Forelimb muscle (tissue), 1 donor: Measurements from ENCODE around the gene CIC. TPM values are rescaled to one million over a fixed set of nuclear protein-coding genes. Genes with fewer than 3 reads are reported as not detected.

Experiments used
- DNase-seq: peaks from one replicate; pipeline ENCODE4 v3.0.0-alpha.2; 2013; ENCODE audit warnings: low read depth
- polyA plus RNA-seq: library from polyadenylated mRNA; unstranded; fragments of 120-200 nt; gene quantifications from one replicate; pipeline ENCODE4 v1.2.1, GENCODE V29; 2013; ENCODE audit not compliant: insufficient read length

CIC gene
- polyA plus RNA-seq, 1 donor, result 34.2 TPM

DNA sequence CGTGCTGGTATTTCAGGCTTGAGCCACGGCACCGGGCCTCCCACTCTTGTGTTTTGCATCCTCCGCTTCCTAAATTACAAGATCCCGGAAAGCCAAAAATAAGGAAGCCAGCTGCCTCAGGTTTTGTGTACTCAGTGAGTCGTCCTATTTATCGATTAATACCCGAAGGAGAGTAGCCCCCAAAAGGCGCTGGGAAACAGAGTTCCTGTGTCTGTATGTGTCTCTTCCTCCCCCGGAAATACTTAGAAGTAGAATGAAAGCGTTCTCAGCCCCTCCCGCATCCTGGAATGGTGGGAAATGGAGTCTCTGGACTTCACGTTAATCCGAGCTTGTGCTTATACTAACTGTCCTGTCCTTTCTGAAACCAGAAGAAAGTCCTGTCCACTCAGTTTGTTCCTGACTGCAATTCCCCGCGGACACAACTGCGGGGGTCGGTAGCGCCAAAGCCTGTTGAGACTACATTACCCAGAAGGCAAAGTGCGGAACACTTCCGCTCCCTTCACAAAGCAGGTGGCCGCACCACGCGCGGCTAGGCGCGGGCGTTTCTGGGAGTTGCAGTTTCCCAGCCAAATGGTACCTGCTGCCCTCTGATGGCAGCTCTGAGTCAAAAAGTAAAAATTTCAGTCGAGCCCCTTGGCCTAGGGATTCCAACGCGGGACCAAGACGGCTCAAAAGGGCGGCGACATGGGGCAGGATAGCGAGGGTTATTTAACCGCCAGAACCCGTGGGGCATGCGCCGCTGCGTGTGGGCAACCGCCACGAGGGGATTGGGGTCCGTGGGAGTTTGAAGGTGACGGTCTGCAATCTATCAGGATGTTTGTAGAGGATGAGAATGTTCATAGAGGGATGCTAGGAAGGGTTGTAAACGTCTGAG is 24.5 kb upstream of the CIC start:
- peak; percentile 95 for DNase-seq

DNA sequence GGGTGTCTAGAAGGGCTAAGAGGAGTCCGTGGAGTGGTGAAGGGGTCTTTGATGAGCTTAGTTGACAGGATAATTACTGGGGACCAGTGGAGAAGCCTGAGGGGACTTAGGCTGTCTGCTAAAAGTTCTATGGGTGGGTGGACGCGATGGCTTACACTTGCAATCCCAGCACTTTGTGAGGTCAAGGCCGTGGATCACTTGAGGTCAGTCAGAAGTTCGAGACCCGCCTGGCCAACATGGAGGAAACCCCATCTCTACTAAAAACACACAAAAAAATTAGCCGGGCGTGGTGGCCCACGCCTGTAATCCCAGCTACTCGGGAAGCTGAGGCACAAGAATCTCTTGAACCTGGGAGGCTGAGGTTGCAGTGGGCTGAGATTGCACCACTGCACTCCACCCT is 23.8 kb upstream of the CIC start:
- DNase-seq, result no peak

DNA sequence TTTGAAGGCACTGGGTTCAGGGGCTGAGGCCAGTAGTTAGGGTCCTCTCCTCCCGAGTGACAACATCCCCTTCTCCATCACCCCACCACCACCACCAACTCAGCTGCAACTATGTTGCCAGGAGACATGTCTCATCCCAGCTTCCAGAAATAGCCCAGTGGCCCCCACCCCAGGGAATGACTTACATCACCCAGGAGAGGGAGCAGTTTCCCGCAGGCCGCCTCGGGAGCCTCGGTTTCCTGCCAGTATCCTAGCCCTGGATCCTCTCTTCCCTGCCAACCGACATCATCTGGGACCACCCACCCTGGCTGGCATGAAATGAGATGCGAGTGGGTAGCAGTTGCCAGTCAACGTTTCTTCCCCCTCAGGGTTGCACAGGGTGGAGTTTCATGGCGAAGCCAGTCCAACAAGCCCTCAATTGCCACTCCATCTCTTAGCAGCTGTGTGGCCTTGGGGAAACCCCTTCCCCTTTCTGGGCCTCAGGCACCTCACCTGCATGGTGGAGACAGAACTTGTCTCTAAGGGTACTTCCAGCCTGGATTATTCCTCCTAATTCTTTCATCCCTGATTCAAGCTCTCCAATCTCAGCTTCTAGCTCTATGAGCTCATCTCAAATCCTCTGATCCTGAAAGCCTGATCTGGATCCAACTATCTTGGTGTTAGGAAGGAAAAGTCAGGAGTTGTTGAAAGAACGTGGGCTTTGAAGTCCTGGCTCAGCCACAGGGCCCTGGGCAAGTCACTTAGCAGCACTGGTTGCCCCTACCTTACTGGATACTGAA is 22.7 kb upstream of the CIC start:
- DNase-seq, result no peak

DNA sequence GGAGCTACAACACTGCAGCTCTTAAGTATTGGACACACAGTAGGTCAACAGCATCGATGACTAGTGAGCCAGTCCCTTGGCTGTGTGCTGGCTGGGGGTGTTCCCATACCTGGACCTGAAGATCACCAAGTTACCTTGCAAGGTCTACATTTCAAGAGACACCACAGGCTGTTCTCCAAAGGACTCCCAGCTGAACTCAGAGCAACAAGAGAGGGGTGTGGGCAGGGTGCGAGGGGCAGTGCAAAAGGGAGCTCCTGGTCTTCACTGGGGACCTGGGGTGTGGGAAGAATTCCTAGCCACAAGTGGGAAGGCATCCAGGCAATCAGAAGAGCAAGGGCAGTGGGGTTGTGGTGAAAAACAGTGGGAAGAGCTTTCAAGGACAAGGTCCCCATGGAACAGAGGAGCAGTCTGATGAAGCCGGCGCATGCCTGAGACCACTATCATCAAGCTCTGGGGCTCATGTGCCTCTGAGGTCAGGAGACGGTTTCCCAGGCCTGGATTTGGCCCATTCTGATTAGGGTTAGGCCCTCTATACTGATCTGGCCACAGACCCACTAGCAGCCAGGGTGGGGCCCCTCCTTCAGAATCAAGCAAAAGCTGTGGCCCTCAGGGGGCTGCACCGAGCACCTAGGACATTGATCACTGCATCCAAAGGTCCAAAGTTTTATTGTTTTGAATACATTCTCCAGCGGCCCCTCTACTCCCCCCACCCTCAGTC is 22.0 kb upstream of the CIC start:
- DNase-seq, result no peak

DNA sequence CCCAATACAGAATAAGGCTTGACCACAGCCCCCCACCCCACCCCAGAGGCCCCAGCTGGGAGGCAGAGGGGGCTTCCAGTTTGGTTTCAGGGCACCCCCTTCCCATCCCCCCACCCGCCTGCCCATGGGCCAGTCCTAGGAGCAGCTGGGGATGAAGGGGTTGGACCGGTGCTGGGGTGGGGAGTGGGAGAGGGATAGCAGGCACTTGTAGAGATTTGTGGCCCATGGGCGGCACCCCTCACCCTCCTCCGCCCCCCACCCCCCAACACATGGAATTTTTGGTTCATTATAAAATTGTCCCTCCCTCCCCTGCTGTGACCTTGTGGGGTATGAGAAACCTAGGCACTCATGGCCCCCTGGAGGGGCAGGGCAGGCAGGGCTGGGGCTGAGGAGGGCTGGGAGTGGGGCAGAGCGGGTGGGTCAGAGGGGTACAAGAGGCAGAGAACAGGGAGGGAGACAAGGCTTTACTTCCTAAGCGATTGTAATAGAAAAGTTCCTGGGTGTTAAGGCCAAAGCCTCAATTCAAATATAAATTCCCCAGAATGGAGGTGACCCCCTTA is 21.3 kb upstream of the CIC start:
- DNase-seq, result no peak

DNA sequence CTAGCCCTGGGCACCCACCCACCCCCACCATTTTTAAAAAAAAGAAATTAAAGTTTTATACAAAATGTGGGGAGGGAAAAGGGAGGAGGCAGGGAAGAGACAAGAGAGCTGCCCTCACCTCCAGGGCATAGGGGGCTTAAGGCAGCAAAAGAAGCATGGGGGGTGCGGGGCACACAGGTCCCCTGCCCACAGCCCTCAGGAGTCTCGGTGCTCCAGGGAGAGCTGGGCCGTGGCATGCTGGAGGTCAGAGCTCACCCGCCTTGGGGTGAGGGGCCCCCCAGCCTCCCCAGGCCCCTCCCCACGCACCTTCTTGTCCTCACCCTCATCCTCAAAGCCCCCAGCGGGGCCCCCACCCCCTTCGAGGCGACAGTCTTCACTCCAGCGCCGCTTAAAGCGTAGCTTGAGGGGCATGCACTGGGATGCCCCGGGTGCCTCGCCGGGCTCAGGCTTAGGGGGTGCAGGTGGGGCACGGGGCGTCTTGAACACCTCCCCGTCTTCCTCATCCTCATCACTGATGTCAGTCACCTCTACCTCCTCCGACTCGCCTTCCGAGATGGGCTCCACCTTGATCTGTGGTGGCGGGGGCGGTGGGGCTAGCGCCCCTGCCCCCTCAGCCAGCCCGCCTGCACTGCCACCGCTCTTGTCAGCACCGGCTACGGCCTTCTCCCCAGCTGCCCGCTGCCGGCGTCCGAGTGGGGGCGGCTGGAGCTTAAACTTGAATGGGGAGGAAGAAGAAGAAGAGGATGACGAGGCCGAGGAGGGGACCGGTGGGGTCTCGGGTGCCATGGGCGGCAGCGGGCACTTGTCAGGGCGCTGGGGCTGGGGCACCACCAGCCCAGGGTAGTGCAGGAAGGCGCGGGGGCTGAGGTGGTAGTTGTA is 20.5 kb upstream of the CIC start:
- DNase-seq, result no peak

DNA sequence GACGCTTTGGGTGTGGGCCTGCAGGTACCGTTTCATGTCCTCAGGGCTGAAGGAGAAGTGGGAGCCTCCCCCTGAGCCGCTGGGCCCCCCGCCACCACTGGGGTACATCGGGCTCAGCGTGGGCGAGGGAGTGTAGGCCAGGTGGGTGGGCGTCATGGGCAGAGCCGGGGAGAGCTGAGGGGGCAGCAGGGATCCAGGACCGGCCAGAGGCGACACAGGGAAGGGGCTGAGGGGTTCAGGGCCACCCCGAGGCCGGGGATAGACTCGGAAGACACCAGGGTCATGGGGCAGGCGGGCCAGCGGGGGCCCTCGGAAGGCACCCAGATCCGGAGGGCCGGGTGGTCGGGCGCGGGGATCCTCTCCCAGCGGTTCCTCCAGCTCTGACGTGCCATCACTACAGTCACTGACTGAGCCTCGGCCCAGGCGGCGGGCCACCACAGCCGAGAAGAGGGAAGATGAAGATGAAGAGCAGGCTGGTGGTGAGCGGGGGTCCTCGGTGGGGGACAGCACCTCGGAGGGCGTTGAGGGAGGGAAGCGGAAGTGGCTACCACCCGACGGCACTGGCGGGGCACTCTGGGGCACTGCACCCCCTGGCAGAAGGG is 19.8 kb upstream of the CIC start:
- no peak for DNase-seq

DNA sequence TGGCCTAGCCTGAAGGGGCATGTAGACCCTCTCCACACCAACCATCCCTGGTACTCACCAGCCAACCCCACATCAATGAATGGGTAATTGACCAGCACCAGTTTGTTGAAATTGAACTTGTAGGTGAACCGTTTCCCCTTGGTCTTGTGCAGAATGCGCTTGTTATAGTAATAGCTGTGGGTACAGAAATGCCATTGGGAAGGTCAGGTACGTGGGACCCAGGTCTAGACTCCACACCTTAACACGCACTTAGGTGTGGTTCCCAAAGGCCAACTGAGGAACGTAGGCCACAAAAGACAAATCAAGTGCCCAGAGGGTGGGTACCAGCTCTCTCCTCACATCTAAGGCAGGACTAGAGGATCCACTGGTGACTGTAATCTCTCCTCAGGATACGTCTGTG is 19.3 kb upstream of the CIC start:
- DNase-seq, result no peak

DNA sequence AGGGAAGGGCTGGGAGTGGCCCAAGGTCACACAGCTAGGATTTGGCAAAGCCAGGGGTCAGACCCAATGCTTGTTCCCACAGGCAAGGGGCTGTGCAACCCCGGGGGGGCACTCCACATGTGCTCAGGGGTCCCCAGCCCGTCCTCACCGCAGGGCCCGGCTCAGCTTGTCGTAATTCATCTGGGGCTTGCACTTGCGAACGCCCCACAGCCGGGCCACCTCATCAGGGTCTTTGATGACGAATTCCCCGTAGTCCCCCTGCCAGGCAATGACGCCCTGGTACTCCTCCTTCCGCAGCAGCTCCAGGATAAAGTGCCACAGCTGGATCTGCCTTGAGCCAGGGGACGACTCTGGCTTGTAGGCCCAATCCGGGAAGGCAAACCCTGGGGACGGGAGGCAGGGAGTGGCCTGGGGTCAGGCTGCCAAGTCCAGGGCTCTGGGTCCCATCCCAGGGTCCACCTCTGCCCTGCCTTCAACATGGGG is 18.8 kb upstream of the CIC start:
- DNase-seq, result no peak

DNA sequence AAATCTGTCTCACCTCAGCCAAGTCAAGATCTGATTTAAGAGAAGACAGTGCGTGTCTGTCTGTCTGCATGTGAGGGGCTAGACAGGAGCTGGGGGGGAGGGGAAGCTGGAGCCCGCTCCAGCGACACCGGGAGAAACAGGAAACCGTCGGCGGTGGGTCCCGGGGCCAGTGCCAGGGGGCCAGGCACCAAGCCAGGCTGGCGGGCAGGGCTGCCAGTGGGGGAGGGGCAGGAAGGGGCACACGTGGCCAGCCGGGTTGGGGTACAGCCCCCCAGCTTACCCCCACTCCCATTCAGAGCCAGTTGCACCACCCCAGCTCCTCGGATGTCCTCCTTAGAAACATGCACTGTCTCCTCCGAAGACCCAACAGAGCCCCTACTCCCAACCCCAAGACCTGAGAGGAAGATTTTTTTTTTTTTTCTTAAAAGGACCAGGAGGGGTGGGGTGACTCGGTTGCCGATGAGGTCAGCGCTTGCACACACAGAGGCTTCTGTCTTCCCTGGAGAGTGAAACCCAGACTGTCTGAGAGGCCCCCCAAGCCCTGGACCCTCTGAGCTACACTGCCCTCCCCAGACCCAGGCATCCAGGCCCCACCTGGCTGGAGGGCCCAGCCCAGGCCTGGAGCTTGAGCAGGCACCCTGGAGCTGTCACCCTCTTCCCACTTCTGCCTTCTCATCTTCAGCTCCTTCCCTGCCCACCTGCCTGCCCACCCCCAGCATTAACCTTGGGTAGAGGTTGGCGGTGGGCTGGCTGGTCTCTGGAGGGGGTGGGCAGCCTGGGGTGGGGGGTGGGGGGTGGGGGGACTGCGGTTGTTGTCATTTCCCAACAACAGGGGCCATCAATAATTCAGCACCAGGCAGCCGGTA is 18.2 kb upstream of the CIC start:
- no peak for DNase-seq

DNA sequence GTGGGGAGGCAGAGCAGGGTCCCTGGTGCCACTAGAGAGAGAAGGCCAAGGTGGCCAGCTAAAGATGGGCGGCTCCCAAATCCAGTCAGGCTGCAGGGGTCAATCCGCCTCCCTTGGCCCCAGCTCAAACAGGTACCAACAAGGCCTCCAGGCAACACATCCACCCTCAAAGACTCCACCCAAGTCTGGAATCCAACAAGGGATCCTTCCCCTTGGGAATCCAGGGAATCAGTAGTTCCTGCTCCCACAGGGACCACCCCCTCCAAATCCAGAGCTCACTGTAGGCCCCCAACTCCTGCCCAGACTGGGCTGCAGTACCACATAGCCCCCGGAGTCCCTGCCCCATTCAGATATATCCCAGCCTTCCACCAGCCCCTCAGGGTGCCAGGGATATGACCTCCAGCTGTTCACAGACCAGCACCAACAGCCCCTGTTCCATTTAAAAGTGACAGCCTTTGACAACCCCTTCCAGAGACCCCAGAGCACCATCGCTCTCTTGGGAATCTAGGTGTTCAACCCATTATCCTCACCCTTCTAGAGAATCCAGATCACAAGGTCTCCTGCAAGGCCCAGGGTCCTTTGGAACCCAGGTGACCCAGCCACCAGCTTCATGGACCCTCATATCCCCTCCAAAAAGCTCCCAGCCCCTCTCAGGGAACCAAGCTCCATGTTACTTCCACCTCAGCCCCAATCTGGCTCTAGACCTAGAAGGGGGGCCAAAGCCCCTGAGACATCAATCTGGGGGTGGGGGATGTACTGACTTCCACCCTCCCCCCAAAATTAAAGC is 17.3 kb upstream of the CIC start:
- DNase-seq, result no peak

DNA sequence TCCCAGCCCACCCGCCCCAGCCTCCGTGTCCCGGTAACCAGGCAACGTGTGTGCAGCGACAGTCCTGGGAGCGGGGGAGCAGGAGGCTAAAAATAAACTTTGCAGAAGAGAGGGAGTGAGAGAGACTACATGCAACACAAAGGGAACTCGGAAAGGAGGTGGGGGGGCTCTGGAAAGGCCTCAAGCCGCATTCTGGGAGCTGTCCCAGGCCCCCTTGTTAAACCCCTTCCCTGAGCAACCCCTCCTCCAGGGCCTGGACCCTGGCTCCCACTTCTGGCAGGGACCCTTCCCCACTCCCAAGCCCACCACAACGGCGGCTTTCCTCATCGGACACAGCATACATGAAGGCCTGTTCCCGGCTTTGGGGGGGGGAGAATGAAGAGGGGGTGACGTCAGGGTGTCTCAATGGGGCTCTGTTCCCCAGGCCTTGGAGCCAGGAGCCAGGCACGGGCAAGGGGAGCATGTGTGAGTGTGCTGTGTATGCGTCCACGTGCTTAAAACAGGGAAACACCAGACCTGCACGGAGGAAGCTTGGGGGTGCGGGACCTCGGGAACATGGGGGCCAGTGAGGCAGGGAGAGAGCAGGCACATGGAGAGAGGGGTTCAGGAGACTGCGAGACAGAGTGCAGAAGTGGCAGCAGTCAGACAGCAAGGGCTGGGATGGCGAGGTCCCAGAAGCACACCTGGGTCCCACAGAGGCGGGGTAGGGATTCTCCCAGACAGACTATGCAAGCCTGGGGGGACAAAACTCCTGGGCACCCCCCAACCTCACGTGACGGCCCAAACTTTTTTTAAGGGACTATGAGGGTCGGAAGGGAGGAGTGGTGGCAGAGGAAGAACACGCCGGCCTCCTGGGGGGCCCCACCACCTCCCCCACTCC is 16.4 kb upstream of the CIC start:
- DNase-seq, result no peak

DNA sequence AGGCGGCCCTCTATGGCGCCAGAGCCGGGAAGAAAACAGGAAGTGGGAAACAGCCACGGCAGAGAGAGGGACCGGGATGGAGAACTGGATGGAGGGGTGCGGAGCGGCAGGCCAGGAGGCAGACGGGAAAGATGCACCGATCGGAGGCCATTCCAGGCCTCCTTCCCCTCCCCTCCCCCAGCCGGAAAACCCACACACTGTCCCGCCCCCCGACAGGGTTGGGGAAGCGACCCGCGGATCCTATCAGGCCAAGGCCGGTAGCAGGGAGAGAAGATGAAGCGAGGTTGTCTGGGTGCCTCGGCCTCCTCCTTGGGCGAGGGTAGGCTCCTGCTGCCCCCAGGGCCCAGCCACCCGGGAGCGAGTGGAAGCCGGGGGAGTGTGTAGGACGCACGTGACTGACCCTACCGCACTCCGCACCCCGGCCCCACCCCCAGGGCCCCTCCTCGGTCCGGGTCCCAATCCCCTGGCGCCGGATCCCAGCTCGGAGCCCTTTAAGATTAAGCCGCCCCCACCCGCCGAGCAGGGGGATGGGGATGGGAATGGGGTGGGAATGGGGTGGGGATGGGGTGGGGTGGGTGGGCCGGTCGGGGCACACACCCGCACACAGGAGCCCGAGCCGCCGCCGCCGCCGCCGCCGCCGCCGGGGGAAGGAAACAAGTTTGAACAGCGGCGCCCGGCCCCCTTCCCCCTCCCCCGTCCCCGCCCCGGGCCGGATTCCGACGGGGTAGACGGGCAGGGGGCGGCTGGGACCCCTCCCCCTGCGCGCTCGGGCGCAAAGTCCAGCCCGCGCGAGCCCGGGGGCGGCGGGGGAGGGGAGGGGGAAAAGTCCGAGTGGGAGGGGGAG is 15.6 kb upstream of the CIC start:
- no peak for DNase-seq

DNA sequence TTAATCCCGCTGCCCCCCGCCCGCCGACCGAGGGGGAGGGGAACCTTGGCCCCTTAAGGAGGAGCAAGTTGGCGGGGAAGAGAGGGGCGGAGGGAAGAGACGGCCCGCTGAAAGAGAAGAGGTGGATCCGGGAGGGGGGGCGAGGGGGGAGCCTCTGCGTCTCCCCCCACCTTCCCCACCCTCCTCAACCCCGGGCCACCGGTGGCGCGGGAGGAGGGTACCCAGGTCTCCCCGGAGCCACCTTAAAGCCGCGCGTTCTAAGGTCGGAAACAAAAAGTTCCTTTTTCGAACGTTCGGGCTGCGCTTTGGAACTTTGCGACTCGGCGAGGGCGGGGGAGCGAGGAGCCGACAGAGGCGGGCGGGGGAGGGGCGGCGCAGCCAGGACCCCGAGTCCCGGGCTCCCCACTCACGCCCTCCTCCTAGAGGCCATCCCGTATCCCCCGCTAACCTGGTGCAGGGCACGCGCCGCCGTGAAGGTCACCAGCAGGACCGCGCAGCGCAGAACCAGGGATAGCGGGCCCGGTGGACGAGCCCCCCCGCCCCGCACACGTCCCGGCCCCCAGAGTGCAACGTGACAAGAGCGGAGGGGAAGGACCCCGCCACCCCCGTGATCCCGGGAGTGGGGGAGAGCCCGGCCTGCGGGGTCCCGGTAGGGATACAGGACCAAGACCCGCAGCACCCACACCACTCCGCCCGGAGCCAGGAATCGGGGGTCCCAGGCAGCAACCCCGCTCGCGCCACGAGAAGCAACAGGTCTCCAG is 14.8 kb upstream of the CIC start:
- no peak for DNase-seq

DNA sequence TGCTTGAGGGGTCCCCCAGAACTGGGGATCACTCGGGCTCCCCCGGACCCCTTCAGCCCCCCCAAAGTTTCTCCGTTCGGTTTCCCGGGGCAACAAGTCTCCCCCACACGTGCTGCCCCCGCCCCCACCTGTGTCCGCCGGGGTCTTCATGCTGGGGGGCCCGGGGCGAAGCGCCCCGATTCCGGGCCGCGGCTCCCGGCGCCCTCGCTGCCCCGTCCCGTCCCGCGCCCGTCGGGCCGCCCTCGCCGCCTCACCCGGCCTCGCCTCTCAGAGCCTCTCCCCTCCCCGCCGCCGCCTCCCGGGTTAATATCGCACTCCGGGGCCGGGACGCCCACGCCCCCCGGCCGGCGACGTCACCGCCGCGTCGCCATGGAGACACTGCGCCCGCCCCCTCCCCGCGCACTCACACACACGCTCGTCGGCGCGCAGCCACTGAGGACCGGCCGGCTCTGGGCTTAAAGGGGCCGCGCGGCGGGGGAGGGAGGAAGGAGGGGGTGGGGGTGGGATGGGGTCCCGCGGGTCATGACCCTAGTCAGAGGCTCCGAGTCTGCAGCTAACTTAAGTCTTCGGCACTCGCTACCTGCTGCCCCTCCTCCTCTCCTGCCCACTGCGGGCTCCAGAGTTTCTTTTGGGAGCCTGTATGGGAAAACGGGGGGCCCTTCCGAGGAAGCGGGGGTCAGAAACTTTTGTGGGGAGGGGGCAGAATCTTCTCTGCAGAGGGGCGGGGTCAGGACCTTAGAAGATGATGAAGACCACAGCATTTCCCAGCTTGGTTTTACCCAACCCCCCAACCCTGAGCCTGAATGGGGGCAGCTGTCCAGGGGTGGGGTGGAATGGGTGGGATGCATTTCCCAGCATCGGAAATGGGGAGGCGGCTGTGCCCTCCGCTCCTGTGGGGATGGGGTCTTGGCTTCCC is 13.9 kb upstream of the CIC start, which contains the start of gene ERF:
Gene ERF (minus strand): TSS at position 279 of the 916 bp plus-strand sequence. CDS start 129 bp downstream, at position 150.
- no peak for DNase-seq
